Measurements from ENCODE around the gene STK33. TPM values are rescaled to one million over a fixed set of nuclear protein-coding genes. Genes with fewer than 3 reads are reported as not detected.

STK33 gene
- total RNA-seq, 1 experiment from 2014 or later, result 3.9 TPM

GRCh38 chr11:8573777-8574176 lies 20.3 kb downstream of the STK33 start:
- ChIA-PET CTCF (no interaction called here), POLR2A (interaction anchor here (0.6 to 0.7 kb wide), 2 partner anchors 104 to 245 kb away, joined by 10 read pairs; no protein-coding TSS in a partner anchor)
- in situ Hi-C loops (cut with HindIII; ENCODE audit: low pct_unique_long_range_greater_than_20kb, low sequenced_read_pairs) (no loop called here), intact Hi-C loops (cut with micrococcal nuclease; ENCODE audit: unreplicated experiment) (no loop called here)
- H3K27ac ChIP-seq (ENCODE audit: low read length), result no peak overlapping the region
- no peak overlapping the region for H3K4me3 ChIP-seq (ENCODE audit: low read depth in 2 of 2, low read length in 2 of 2)
- no peak for ATAC-seq
- H3K27me3 ChIP-seq (ENCODE audit: control insufficient read depth, insufficient read depth, low read length), result peaks cover 8% of the 10 kb centered on the region
- no TSS peak for BruUV-seq (replicated peaks)
- DNase-seq (ENCODE audit: low read depth, low spot score), result no peak
- TF ChIP-seq SIN3A (IDR thresholded peaks at IDR 0.05; ENCODE audit: borderline replicate concordance, insufficient read depth, low read depth, low read length) (no peak), TCF7L2 (IDR thresholded peaks at IDR 0.05; ENCODE audit: low read depth, low read length) (no peak), POLR2AphosphoS5 (IDR thresholded peaks at IDR 0.05; ENCODE audit: low read depth, low read length) (no peak), CTCF (IDR thresholded peaks at IDR 0.05) (no peak), REST (IDR thresholded peaks at IDR 0.05; ENCODE audit: insufficient read depth in 1 of 2, low read depth in 2 of 2, low read length in 1 of 2) (no peak)
- H3K9me3 ChIP-seq (ENCODE audit: control insufficient read depth, insufficient read depth, low read depth, low read length), result no peaks in the 10 kb centered on the region
- no peaks in the 10 kb centered on the region for H3K36me3 ChIP-seq (ENCODE audit: control insufficient read depth, insufficient read depth, low read length)
- H3K4me1 ChIP-seq (ENCODE audit: control insufficient read depth, insufficient read depth, low read length), result no peaks in the 10 kb centered on the region

- H3K9me3 ChIP-seq (ENCODE audit: control insufficient read depth, insufficient read depth, low read depth, low read length), result no peaks in the 10 kb centered on the region
- no peak for TF ChIP-seq TCF7L2 (IDR thresholded peaks at IDR 0.05; ENCODE audit: low read depth, low read length)
- TF ChIP-seq POLR2AphosphoS5 (IDR thresholded peaks at IDR 0.05; ENCODE audit: low read depth, low read length), result no peak
- TF ChIP-seq CTCF (IDR thresholded peaks at IDR 0.05), result no peak
- no peak for TF ChIP-seq SIN3A (IDR thresholded peaks at IDR 0.05; ENCODE audit: borderline replicate concordance, insufficient read depth, low read depth, low read length)
- no peak for TF ChIP-seq REST (IDR thresholded peaks at IDR 0.05; ENCODE audit: insufficient read depth in 1 of 2, low read depth in 2 of 2, low read length in 1 of 2)
- no peaks in the 10 kb centered on the region for H3K36me3 ChIP-seq (ENCODE audit: control insufficient read depth, insufficient read depth, low read length)
- ATAC-seq (no peak), DNase-seq (ENCODE audit: low read depth, low spot score) (no peak)
- no peaks in the 10 kb centered on the region for H3K4me1 ChIP-seq (ENCODE audit: control insufficient read depth, insufficient read depth, low read length)
- intact Hi-C loops (cut with micrococcal nuclease; ENCODE audit: unreplicated experiment) (loop anchor here (2.0 to 10.0 kb wide), 2 partner anchors 229 to 563 kb away; no protein-coding TSS in a partner anchor), in situ Hi-C loops (cut with HindIII; ENCODE audit: low pct_unique_long_range_greater_than_20kb, low sequenced_read_pairs) (no loop called here)
- H3K27me3 ChIP-seq (ENCODE audit: control insufficient read depth, insufficient read depth, low read length), result peaks cover 38% of the 10 kb centered on the region
- BruUV-seq (replicated peaks), result no TSS peak
- no peak overlapping the region for H3K27ac ChIP-seq (ENCODE audit: low read length)
- ChIA-PET POLR2A (no interaction called here), CTCF (interaction anchor here (1.2 to 1.9 kb wide), 6 partner anchors 238 to 374 kb away, joined by 3 to 8 read pairs (median 4); partner anchors contain the start of gene LMO1)
- no peak overlapping the region for H3K4me3 ChIP-seq (ENCODE audit: low read depth in 2 of 2, low read length in 2 of 2)
Measured at GRCh38 chr11:8567602-8568198, 26.3 kb downstream of the STK33 start.

Measured in Panc1 (cell line).